ENCODE data around the gene NRAS.

GRCh38 chr1:114749835-114750234 is 33.3 kb upstream of the NRAS start:
- TF ChIP-seq CTCF (optimal IDR thresholded peaks at IDR 0.05 in 1 of 3, IDR thresholded peaks at IDR 0.05 in 1 of 3, conservative IDR thresholded peaks at IDR 0.05 in 1 of 3; ENCODE audit: extremely low read depth in 1 of 3, insufficient read depth in 2 of 3, low read length in 3 of 3) = no peak
- no peak for TF ChIP-seq EZH2 (IDR thresholded peaks at IDR 0.05; ENCODE audit: low read length)
